Activated CD4-positive, alpha-beta T cell treated with anti-CD3 and anti-CD28 coated beads, Interleukin-2, amount 50 U/mL, for 4 hours (primary cell): ENCODE measurements around the gene TOB1.

Experiments used
- DNase-seq, 2 experiments: peaks; one replicate each; pipeline ENCODE4 v3.0.0-alpha.2; 2020

Gene TOB1

GRCh38 chr17:50844117-50844700, 21.9 kb downstream of the TOB1 start:
- DNase-seq = no peak

DNA sequence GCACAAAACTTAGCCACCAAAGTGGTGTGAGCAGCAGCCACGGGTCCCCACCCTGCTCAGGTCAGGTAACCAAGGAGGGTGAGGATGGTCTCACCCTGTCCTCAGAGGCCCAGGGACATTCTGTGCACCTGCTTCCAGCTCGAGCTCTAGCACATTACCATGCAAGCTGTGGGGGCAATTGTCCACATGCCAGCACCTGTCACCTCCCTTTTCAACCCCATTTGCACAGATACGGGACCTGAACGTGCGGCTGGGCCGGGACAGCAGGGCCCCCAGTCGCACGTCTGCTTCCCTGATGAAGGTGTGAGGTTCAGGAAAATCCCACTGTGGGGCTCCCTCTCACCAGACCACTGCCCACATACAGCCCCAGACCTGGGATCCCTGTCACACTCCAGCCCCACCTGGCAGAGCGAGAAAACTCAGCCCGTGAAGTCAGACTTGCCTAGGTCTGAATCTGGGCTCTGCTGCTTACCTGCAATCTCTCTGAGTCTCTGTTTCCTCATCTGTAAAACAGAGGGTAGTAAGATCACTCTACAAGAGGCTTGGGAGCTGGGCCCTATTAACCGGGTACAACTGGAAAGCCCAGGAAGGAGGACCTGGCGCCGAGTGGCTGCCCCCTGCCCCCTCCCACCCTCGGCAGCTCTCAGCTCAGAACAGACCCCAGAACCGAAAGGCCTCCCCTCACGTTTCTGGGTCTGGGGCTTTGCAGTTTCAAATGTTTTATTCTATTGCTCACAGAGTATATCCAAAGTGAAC, 22.8 kb downstream of the TOB1 start:
- DNase-seq = no peak

- no peak for DNase-seq
Measured at GRCh38 chr17:50842506-50843149, 23.5 kb downstream of the TOB1 start.

DNA sequence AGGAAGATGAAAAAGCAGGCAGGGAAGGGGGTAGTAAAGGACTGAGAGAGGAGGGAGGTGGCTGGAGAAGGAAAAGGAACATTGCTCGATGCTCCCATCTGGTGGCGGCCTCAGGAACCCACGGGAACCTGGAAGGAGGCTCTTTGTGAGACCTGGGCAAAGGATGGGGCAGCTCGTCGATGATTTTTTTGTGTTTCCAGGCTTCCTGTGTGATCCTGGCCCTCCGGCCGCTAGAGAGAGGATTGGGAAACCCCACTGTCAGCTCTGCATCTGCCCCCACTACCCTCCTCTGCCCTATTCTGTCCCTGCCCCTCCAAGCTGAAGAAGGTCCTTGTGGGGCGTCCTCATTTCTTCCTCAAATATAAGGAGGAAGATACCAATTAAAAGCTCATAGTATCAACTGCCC, 24.2 kb downstream of the TOB1 start:
- DNase-seq = peak; percentile 29 to 44

GRCh38 chr17:50841277-50841948, 24.7 kb downstream of the TOB1 start:
- no peak for DNase-seq

DNA sequence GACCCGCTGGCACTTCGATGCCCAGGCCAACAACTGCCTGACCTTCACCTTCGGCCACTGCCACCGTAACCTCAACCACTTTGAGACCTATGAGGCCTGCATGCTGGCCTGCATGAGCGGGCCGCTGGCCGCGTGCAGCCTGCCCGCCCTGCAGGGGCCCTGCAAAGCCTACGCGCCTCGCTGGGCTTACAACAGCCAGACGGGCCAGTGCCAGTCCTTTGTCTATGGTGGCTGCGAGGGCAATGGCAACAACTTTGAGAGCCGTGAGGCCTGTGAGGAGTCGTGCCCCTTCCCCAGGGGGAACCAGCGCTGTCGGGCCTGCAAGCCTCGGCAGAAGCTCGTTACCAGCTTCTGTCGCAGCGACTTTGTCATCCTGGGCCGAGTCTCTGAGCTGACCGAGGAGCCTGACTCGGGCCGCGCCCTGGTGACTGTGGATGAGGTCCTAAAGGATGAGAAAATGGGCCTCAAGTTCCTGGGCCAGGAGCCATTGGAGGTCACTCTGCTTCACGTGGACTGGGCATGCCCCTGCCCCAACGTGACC, 25.8 kb downstream of the TOB1 start:
- no peak for DNase-seq

GRCh38 chr17:50839591-50840310, 26.4 kb downstream of the TOB1 start:
- DNase-seq = no peak

DNA sequence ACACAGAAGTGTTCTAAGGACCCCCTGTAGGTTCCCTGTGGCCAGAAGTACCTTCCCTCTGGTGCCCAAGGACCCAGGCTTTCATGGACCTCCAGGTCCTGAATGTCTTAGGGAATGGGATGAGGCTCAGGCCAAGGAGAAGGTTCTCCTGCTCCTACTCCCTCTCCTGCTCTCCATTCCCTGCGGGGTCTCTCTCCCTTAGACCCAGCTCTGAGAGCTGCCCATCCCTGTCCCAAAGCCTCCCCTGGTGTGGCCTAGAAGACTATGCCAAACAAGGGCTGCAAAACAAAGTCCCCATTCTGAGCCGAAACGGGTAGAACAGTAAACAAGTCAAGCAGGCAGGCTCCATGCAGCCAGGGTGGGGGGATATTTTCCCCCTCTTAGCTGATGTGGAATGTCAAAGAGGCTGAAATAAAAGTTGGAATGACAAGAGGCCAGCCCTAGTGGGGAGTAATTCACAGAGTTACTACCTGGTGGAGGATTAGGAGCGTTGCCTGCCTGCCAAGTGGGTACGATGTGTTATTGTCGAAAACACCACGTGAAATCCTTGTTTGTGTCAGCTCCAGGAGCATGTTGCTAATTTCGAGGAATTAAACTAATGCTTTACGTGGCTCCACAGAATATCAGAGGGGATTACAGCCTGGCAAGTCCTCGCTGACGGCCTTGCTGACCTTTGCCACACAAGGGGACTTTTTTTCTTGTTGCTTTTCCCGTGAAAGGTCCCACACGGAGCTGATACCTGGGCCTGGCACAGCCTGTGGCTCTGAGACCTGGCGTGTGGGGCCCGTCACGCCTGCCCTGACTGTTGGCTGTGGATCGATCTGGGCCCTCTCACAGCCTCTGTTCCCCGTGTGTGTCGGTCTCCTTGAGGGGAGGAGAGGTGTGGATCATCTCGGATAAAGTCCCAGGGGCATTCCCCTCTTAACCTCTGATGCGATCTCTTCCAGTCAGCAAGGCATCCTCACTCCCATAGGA, 27.9 kb downstream of the TOB1 start:
- no peak for DNase-seq

DNA sequence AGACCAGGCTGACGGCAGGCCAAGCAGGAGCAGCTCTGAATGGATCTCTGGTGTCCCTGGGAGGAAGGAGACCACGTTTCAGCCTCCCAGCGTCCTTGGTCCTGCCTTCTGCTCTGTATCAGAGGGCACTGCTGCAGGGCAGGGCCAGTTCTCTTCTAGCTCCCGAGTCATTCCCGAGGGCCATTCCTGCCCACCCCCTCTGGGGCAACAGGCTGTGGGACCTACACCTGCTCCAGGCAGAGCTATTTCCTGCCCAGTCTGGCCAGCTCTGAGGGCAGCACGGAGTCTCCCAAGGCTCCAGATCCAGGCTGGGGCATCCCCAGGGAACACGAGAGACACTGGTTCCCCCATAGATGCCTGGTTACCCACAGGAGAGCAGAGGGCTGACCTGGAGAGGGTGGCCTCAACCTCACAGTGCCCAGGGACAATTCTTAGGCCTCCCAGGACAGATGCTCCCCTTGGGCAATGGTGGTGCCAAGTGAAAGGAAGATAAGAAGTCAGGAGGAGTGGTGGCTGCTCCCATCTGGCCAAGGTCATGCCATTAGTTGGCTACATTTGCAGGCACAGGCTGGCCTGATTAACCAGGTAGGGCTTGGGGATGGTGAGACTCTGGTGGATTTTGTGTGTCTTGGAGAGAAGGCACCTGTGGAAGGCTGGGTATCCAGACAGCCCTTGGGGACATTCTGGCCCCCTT, 28.7 kb downstream of the TOB1 start:
- DNase-seq = no peak

DNA sequence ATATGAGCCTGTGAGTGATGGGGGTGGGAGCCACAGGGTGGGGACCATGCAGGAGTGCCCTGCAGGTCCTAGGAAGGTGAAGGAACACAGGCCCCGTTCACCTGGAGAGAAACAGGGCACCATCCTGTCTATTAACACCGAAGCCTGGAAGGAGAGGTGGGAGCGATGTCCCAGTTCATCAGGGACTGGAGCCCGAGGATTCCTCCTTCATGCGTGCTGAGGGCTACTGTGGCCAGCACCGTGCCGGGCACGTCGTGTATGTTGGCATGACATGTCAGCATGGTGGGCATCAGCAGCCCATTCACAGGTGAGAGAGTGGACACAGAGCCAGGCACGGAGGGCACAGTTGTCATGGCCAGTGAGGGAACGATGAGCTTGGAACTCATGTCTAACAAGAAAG, 29.3 kb downstream of the TOB1 start:
- DNase-seq = no peak

DNA sequence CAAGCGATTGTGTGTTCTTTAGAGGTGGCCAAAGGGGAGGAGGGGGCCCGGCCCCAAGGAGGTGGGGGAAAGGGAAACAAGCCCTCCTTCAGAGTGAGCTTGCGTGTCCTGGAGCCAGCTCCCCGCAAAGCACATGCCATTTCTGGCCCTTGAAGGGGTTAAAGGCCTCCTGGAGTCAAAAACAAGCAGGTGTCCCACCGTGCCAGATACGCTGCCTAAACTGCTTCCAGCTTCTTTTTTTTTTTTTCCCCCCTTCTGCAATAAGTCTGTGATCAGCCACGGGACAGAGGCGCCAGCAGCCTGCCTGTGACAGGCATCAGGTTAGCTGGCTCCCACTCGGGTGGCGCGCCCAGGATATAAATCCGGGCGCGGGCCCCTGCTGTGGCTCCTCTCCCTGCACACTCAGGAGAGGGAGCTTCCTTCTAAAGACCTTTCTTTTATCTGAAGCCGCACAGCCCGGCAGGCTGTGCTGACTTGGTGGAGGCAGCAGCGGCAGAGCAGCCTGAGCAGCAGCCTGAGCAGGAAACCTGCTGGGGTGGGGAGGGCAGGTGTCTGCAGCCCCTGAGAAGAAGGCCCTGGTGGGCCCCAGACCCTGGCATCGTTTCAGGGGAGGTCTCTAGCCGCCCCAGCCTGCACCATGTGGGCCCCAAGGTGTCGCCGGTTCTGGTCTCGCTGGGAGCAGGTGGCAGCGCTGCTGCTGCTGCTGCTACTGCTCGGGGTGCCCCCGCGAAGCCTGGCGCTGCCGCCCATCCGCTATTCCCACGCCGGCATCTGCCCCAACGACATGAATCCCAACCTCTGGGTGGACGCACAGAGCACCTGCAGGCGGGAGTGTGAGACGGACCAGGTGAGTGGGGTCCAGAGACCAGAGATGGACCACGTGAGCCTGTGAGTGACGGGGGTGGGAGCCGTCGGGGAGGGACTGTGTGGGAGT, 30.6 kb downstream of the TOB1 start, which contains the start of gene WFIKKN2:
WFIKKN2 (plus strand) TSS at position 286 of the 934 bp plus-strand sequence; CDS start at position 638, 352 bp downstream.
- no peak for DNase-seq

DNA sequence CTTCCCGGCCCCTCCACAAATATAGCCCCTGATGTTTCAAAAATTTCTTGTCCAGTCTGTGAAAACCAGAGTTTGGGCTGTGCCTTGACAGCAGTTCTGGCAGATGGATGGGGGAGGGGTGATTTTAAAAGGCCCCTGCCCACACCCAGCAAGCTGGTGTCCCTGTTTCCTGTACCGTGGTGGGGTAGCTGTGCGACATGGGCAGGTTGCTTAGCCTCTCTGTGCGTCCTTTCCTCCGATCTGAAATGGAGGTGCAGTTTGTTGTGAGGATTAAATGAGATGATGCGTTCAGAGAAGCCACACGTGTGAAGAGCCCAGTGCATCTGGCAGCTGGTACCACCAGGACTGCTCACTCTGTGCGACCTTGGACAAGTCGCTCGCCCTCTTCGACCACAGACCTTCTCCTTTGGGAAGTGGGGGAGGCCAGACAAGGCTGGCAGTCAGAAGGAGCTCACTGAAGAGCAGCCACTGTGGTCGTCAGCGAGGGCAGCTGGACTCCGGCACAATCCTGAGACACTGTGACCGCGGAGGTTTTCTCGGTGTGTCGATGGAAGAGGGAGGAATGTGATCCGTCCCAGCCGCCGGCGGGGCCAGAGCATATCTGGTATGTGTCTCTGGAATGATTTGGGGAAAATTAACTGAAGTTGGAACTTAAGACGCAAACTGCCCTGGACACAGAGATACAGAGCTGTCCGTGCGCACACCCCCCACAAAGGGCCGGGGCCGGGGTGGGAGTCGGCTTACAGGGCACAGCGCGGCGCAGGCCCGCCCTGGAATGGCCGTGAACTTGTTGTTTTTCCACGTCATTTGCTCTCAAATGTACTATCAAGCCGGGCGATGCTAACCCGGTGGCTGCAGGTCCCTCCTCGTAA, 31.5 kb downstream of the TOB1 start:
- no peak for DNase-seq

DNA sequence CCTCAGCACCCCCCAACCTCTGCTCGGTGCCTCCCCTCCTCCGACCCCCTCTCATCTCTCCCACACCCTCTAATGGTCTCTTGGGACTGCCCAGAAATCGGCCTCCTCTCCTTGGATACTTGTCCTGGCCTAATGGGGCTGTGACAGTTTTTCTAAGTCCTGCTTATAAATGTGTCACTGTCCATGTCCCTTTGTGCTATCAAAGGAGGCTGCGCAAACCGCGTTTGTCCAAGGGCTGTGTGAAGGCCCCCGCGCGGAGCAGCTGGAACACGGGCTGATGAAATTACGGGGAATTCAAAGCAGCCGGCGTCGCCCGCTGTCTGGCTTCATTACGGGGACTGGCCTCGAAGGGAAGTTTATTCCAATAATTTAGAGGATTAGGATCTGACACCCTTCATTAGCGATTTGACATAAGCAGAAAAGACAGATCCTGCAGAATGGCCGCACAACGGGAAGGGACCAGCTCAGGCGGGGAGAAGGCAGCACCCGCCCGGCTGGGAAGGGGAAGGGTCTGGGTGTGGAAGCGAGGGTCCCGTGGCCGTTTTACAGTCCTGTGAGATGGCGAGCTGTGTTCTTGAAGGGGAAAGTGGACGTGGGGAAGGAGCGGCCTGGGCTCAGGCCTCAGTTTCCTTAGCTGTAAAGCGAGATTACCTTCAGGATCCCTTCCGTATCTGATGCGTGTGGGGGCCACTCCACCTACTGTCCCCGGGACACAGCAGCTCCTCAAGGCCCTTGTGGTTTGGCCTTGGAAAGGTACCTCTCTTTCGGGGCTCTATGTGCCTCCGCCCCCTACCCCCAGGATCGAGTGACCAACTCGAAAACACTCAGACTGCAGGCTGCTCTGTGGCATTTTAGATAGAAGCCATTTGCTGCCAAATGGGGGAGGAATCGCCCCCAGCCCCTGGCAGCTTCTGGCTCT, 32.4 kb downstream of the TOB1 start:
- no peak for DNase-seq

GRCh38 chr17:50832864-50833381, 33.2 kb downstream of the TOB1 start:
- no peak for DNase-seq

DNA sequence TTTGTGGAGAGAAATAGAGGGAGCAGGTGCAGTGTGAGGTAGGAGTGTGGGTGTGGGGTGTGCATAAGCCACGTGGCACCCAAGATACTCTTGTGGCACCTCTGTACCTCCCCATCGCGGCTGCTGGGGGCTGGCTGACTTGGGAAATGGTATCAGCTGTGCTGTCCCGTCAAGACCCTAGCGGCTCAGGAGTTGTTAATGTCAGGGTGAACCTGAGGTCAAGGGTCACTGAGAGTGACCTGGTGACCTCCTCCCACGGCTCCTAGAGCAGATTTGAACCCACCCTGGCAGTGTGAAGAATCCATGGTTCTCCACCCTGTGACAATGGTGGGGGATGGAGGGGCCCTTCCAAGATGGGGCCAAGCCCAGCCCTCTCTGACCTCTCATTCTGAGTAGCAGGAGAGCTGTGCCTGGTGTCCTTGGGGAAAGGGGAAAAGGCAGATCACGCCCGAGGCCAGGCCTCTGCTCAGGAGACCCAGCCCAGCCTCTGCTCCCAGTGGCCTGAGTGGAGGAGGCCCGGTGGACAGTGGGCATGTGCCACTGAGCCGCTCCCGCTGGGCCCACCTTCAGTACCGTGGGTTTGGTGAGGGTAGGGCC, 33.8 kb downstream of the TOB1 start:
- DNase-seq = no peak

- no peak for DNase-seq
Measured at GRCh38 chr17:50831471-50831928, 34.7 kb downstream of the TOB1 start.

DNA sequence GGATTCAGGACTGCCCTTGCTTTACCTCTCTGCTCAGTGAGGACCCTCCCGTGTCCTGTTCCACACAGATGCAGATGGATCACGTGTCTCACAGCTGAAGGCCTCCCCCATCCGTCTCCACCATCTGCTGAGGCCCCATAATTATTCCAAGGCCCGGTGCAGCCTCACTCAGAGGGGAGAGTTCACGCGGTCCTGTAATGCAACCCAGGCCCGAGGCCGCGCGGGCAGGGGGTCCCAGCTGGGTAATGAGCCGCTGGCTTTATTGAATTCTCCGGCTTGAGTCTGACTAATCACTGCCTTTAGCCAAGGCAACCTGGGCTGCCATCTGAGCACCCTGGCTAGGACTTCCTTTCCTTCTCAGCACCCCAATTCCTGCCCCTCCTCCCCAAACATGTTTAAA, 35.2 kb downstream of the TOB1 start:
- DNase-seq = no peak
